HUES6 (cell line): ENCODE measurements around the gene SCAMP4.

Experiments
- H3K27ac ChIP-seq: 2 replicates; pipeline ENCODE4 v1.7.0; 2013; ENCODE audit warnings: low read depth, mild to moderate bottlenecking, low read length, inconsistent platforms
- H3K27me3 ChIP-seq: 2 replicates; pipeline ENCODE4 v1.6.1; 2013; ENCODE audit warnings: low read length; ENCODE audit not compliant: control insufficient read depth, insufficient read depth
- H3K36me3 ChIP-seq: 2 replicates; pipeline ENCODE4 v1.6.1; 2013; ENCODE audit warnings: low read length; ENCODE audit not compliant: control insufficient read depth, insufficient read depth
- H3K4me1 ChIP-seq: 2 replicates; pipeline ENCODE4 v1.6.1; 2013; ENCODE audit warnings: low read length; ENCODE audit not compliant: control insufficient read depth, insufficient read depth
- H3K4me3 ChIP-seq: 2 replicates; pipeline ENCODE4 v1.5.1; 2013; ENCODE audit warnings: low read depth, low read length
- H3K9ac ChIP-seq: one replicate; pipeline ENCODE4 v1.6.1; 2013; ENCODE audit warnings: mild to moderate bottlenecking, low read length
- H3K9me3 ChIP-seq: 2 replicates; pipeline ENCODE4 v1.6.1; 2013; ENCODE audit warnings: low read depth, low read length; ENCODE audit not compliant: control insufficient read depth, insufficient read depth

Gene SCAMP4

GRCh38 chr19:1942934-1943555, 37.8 kb downstream of the SCAMP4 start:
- Histone ChIP-seq H3K27me3 (no peaks in the 10 kb centered on the region), H3K9me3 (no peaks in the 10 kb centered on the region), H3K4me1 (peaks cover 30% of the 10 kb centered on the region), H3K27ac (no peak overlapping the region), H3K36me3 (no peaks in the 10 kb centered on the region), H3K4me3 (peak overlapping the region; percentile 76), H3K9ac (peak overlapping the region; percentile 72)

GRCh38 chr19:1943661-1944087, 38.5 kb downstream of the SCAMP4 start:
- H3K27ac ChIP-seq, result no peak overlapping the region; the same call in 1 of the 2 replicates
- H3K4me1 ChIP-seq, result peaks cover 30% of the 10 kb centered on the region
- H3K9ac ChIP-seq, result peak overlapping the region; percentile 35
- no peaks in the 10 kb centered on the region for H3K9me3 ChIP-seq
- H3K4me3 ChIP-seq, result peak overlapping the region; percentile 76; the same call in 1 of the 2 replicates
- H3K36me3 ChIP-seq, result no peaks in the 10 kb centered on the region
- no peaks in the 10 kb centered on the region for H3K27me3 ChIP-seq

- no peaks in the 10 kb centered on the region for H3K9me3 ChIP-seq
- H3K4me3 ChIP-seq, result peak overlapping the region; percentile 76; the same call in 1 of the 2 replicates
- peaks cover 30% of the 10 kb centered on the region for H3K4me1 ChIP-seq
- H3K27ac ChIP-seq, result no peak overlapping the region
- no peaks in the 10 kb centered on the region for H3K27me3 ChIP-seq
- H3K9ac ChIP-seq, result no peak overlapping the region
- H3K36me3 ChIP-seq, result peaks cover 4% of the 10 kb centered on the region; the same call in 1 of the 2 replicates
Measured at GRCh38 chr19:1944088-1944915, 39.1 kb downstream of the SCAMP4 start.

- peaks cover 26% of the 10 kb centered on the region for H3K4me1 ChIP-seq
- H3K9ac ChIP-seq, result no peak overlapping the region
- H3K4me3 ChIP-seq, result no peak overlapping the region
- H3K36me3 ChIP-seq, result peaks cover 9% of the 10 kb centered on the region
- no peak overlapping the region for H3K27ac ChIP-seq
- no peaks in the 10 kb centered on the region for H3K27me3 ChIP-seq
- no peaks in the 10 kb centered on the region for H3K9me3 ChIP-seq
Measured at GRCh38 chr19:1944916-1945561, 39.8 kb downstream of the SCAMP4 start.

- H3K27ac ChIP-seq, result no peak overlapping the region
- no peak overlapping the region for H3K9ac ChIP-seq
- peaks cover 24% of the 10 kb centered on the region for H3K4me1 ChIP-seq
- no peaks in the 10 kb centered on the region for H3K27me3 ChIP-seq
- peaks cover 9% of the 10 kb centered on the region for H3K36me3 ChIP-seq
- no peak overlapping the region for H3K4me3 ChIP-seq
- no peaks in the 10 kb centered on the region for H3K9me3 ChIP-seq
Measured at GRCh38 chr19:1945899-1946298, 40.7 kb downstream of the SCAMP4 start.

GRCh38 chr19:1947651-1948209, 42.5 kb downstream of the SCAMP4 start:
- H3K4me3 ChIP-seq, result no peak overlapping the region
- H3K4me1 ChIP-seq, result peaks cover 23% of the 10 kb centered on the region
- no peak overlapping the region for H3K9ac ChIP-seq
- no peaks in the 10 kb centered on the region for H3K9me3 ChIP-seq
- H3K27me3 ChIP-seq, result no peaks in the 10 kb centered on the region
- peaks cover 18% of the 10 kb centered on the region for H3K36me3 ChIP-seq
- 0 out of 2 replicates have a peak overlapping the region, but pooled peaks have one; percentile 50 for H3K27ac ChIP-seq

- H3K4me3 ChIP-seq, result no peak overlapping the region
- no peak overlapping the region for H3K9ac ChIP-seq
- peaks cover 24% of the 10 kb centered on the region for H3K36me3 ChIP-seq
- H3K27me3 ChIP-seq, result no peaks in the 10 kb centered on the region
- no peak overlapping the region for H3K27ac ChIP-seq
- no peaks in the 10 kb centered on the region for H3K9me3 ChIP-seq
- peaks cover 9% of the 10 kb centered on the region for H3K4me1 ChIP-seq
Measured at GRCh38 chr19:1949304-1950101, 44.3 kb downstream of the SCAMP4 start.

GRCh38 chr19:1950640-1951039, 45.4 kb downstream of the SCAMP4 start:
- H3K27me3 ChIP-seq, result no peaks in the 10 kb centered on the region
- H3K27ac ChIP-seq, result no peak overlapping the region
- no peak overlapping the region for H3K9ac ChIP-seq
- H3K36me3 ChIP-seq, result peaks cover 24% of the 10 kb centered on the region
- H3K4me1 ChIP-seq, result peaks cover 9% of the 10 kb centered on the region
- no peaks in the 10 kb centered on the region for H3K9me3 ChIP-seq
- H3K4me3 ChIP-seq, result no peak overlapping the region

GRCh38 chr19:1952635-1953034, 47.4 kb downstream of the SCAMP4 start:
- Histone ChIP-seq H3K4me1 (peaks cover 6% of the 10 kb centered on the region), H3K4me3 (no peak overlapping the region), H3K36me3 (peaks cover 24% of the 10 kb centered on the region), H3K9me3 (no peaks in the 10 kb centered on the region), H3K27ac (no peak overlapping the region), H3K9ac (no peak overlapping the region), H3K27me3 (no peaks in the 10 kb centered on the region)

GRCh38 chr19:1953037-1953436, 47.8 kb downstream of the SCAMP4 start:
- Histone ChIP-seq H3K9ac (no peak overlapping the region), H3K27me3 (no peaks in the 10 kb centered on the region), H3K4me3 (no peak overlapping the region), H3K27ac (no peak overlapping the region), H3K4me1 (0 out of 2 replicates have a peak, but pooled peaks cover 3% of the 10 kb centered on the region), H3K9me3 (no peaks in the 10 kb centered on the region), H3K36me3 (peaks cover 24% of the 10 kb centered on the region)
